Measurements from ENCODE around the gene KCNJ9.

Gene KCNJ9

GRCh38 chr1:160120797-160121196 lies 39.5 kb downstream of the KCNJ9 start:
- no peak overlapping the region for H3K27ac ChIP-seq (ENCODE audit: low read length)

DNA sequence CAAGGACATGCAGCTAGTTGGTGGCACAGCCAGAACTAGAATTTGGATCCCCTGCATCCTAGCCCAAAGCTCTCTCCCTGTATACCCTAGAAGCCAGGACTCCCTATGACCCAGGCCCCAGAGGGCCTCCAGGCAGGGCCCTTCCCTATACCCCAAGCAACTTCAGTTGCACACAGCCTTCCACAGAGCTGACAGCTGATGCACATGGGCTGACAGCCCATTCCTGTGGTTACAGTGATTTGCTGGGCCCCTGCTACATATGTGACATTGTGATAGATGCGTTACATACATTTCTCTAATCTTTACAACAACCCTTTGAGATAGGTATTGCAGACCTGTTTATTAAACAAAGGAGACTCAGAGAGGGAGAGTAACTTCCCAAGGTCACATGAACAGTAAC lies 40.0 kb downstream of the KCNJ9 start:
- no peak overlapping the region for H3K4me3 ChIP-seq (ENCODE audit: low read length)
- H3F3A ChIP-seq (ENCODE audit: insufficient read depth, low read length): no peaks in the 10 kb centered on the region

More at GRCh38 chr1:160120797-160121196, 39.5 kb downstream of the KCNJ9 start:
- H2AFZ ChIP-seq (ENCODE audit: low read length): no peak overlapping the region
- H3K27me3 ChIP-seq (replicated peaks; ENCODE audit: insufficient read depth, low read length): peaks cover 7% of the 10 kb centered on the region; the same call in 1 of the 2 replicates
- no peaks in the 10 kb centered on the region for H3K79me2 ChIP-seq (ENCODE audit: low read length)
- H3K4me1 ChIP-seq (ENCODE audit: low read length): no peaks in the 10 kb centered on the region
- H3F3A ChIP-seq (ENCODE audit: insufficient read depth, low read length): no peaks in the 10 kb centered on the region
- no peak for TF ChIP-seq EZH2 (optimal IDR thresholded peaks at IDR 0.05; ENCODE audit: low read depth, low read length)
- no peak for TF ChIP-seq CTCF (IDR thresholded peaks at IDR 0.05; ENCODE audit: low read length)
- no peak for TF ChIP-seq EZH2phosphoT487 (IDR thresholded peaks at IDR 0.05; ENCODE audit: low read length)
- no peak overlapping the region for H3K4me2 ChIP-seq (ENCODE audit: low read depth, low read length)
- DNase-seq: no peak
- H3K4me3 ChIP-seq (ENCODE audit: low read length): no peak overlapping the region
- no peak overlapping the region for H3K9ac ChIP-seq (ENCODE audit: low read length)
- H4K20me1 ChIP-seq (ENCODE audit: insufficient read depth, low read length): no peaks in the 10 kb centered on the region
- H3K36me3 ChIP-seq (replicated peaks; ENCODE audit: insufficient read depth, low read length): no peaks in the 10 kb centered on the region
- H3K9me2 ChIP-seq (replicated peaks; ENCODE audit: insufficient read depth, low read length): no peaks in the 10 kb centered on the region
- H3K9me3 ChIP-seq (replicated peaks; ENCODE audit: insufficient read depth, low read length): no peaks in the 10 kb centered on the region

DNA sequence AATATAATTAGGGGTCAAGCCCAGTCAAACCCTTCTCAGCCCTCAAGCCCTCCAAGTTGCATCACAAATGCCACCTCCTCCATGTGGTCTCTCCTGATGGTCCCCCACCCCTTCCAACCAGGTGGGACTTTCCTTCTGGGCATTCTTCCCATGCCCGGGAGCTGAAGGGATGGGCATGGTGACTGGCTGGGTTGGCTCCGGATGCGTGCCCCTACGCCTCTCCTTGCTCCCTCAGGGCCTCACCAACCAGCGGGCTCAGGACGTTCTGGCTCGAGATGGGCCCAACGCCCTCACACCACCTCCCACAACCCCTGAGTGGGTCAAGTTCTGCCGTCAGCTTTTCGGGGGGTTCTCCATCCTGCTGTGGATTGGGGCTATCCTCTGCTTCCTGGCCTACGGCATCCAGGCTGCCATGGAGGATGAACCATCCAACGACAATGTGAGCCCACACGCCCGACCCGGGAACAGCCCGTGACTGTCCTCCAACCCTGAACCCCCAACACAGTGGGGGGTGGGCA lies 41.7 kb downstream of the KCNJ9 start:
- Histone ChIP-seq H3K79me2 (ENCODE audit: low read length) (no peaks in the 10 kb centered on the region), H3K9me2 (replicated peaks; ENCODE audit: insufficient read depth, low read length) (no peaks in the 10 kb centered on the region), H4K20me1 (ENCODE audit: insufficient read depth, low read length) (no peaks in the 10 kb centered on the region), H3K27ac (ENCODE audit: low read length) (no peak overlapping the region), H2AFZ (ENCODE audit: low read length) (no peak overlapping the region), H3K36me3 (replicated peaks; ENCODE audit: insufficient read depth, low read length) (no peaks in the 10 kb centered on the region), H3K9me3 (replicated peaks; ENCODE audit: insufficient read depth, low read length) (no peaks in the 10 kb centered on the region), H3K27me3 (replicated peaks; ENCODE audit: insufficient read depth, low read length) (no peaks in the 10 kb centered on the region), H3K4me2 (ENCODE audit: low read depth, low read length) (no peak overlapping the region), H3F3A (ENCODE audit: insufficient read depth, low read length) (no peaks in the 10 kb centered on the region), H3K4me3 (ENCODE audit: low read length) (no peak overlapping the region), H3K4me1 (ENCODE audit: low read length) (no peaks in the 10 kb centered on the region), H3K9ac (ENCODE audit: low read length) (no peak overlapping the region)
- DNase-seq: no peak
- TF ChIP-seq EZH2phosphoT487 (IDR thresholded peaks at IDR 0.05; ENCODE audit: low read length) (no peak), CTCF (IDR thresholded peaks at IDR 0.05; ENCODE audit: low read length) (no peak), EZH2 (optimal IDR thresholded peaks at IDR 0.05; ENCODE audit: low read depth, low read length) (no peak)

More for the DNA sequence above, 40.0 kb downstream of the KCNJ9 start:
- Histone ChIP-seq H3K27ac (ENCODE audit: low read length) (no peak overlapping the region), H3K79me2 (ENCODE audit: low read length) (no peaks in the 10 kb centered on the region), H3K9me2 (replicated peaks; ENCODE audit: insufficient read depth, low read length) (no peaks in the 10 kb centered on the region), H3K4me1 (ENCODE audit: low read length) (no peaks in the 10 kb centered on the region), H3K36me3 (replicated peaks; ENCODE audit: insufficient read depth, low read length) (no peaks in the 10 kb centered on the region), H3K9ac (ENCODE audit: low read length) (no peak overlapping the region), H4K20me1 (ENCODE audit: insufficient read depth, low read length) (no peaks in the 10 kb centered on the region), H3K9me3 (replicated peaks; ENCODE audit: insufficient read depth, low read length) (no peaks in the 10 kb centered on the region), H2AFZ (ENCODE audit: low read length) (no peak overlapping the region), H3K4me2 (ENCODE audit: low read depth, low read length) (no peak overlapping the region), H3K27me3 (replicated peaks; ENCODE audit: insufficient read depth, low read length) (peaks cover 7% of the 10 kb centered on the region; the same call in 1 of the 2 replicates)
- no peak for DNase-seq
- no peak for TF ChIP-seq EZH2phosphoT487 (IDR thresholded peaks at IDR 0.05; ENCODE audit: low read length)

DNA sequence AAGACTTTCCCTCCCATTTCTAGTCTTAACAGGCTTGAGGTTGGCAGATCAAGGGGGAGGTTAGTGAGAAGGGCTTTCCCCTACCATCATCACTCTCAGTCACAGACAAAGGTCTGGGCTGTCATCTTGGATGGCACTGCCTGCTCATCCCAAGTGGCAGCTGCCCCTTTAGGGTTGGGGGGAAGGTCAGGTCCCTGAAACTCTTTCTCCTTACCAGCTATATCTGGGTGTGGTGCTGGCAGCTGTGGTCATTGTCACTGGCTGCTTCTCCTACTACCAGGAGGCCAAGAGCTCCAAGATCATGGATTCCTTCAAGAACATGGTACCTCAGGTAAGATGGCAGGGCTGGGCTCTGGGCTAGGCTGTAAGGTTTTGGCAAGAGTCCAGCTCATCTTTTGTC lies 42.4 kb downstream of the KCNJ9 start:
- DNase-seq: no peak
- H3K9ac ChIP-seq (ENCODE audit: low read length): no peak overlapping the region
- H3K4me1 ChIP-seq (ENCODE audit: low read length): no peaks in the 10 kb centered on the region
- H3K9me3 ChIP-seq (replicated peaks; ENCODE audit: insufficient read depth, low read length): no peaks in the 10 kb centered on the region
- H3K79me2 ChIP-seq (ENCODE audit: low read length): no peaks in the 10 kb centered on the region
- no peaks in the 10 kb centered on the region for H3K9me2 ChIP-seq (replicated peaks; ENCODE audit: insufficient read depth, low read length)
- no peak for TF ChIP-seq CTCF (IDR thresholded peaks at IDR 0.05; ENCODE audit: low read length)
- TF ChIP-seq EZH2phosphoT487 (IDR thresholded peaks at IDR 0.05; ENCODE audit: low read length): no peak
- no peak overlapping the region for H3K27ac ChIP-seq (ENCODE audit: low read length)
- no peak overlapping the region for H3K4me2 ChIP-seq (ENCODE audit: low read depth, low read length)
- H3F3A ChIP-seq (ENCODE audit: insufficient read depth, low read length): no peaks in the 10 kb centered on the region
- no peak overlapping the region for H2AFZ ChIP-seq (ENCODE audit: low read length)
- no peaks in the 10 kb centered on the region for H4K20me1 ChIP-seq (ENCODE audit: insufficient read depth, low read length)
- H3K4me3 ChIP-seq (ENCODE audit: low read length): no peak overlapping the region
- H3K27me3 ChIP-seq (replicated peaks; ENCODE audit: insufficient read depth, low read length): no peaks in the 10 kb centered on the region
- no peaks in the 10 kb centered on the region for H3K36me3 ChIP-seq (replicated peaks; ENCODE audit: insufficient read depth, low read length)
